Stomach (tissue), 9 donors: Measurements from ENCODE around the gene CASP9. TPM values are rescaled to one million over a fixed set of nuclear protein-coding genes. Genes with fewer than 3 reads are reported as not detected.

Source experiments
- DNase-seq, 2 donors: peaks; one replicate each; pipeline versions ENCODE4 v3.0.0 to v3.0.0-alpha.2; 2013 to 2019
- H3K27ac ChIP-seq, 5 donors: fragments of 200-600 bp in 4 of 5; sonication (generic) in 4 of 5; one replicate each; pipeline ENCODE4 v1.5.1; 2013 to 2019; ENCODE audit warnings: mild to moderate bottlenecking in 1 of 5, moderate library complexity in 1 of 5
- H3K27me3 ChIP-seq, 3 donors: fragments of 200-600 bp; sonication (generic); one replicate each; pipeline ENCODE4 v1.5.1; 2017 to 2019; ENCODE audit warnings: mixed run types in 1 of 3
- H3K36me3 ChIP-seq, 4 donors: fragments of 200-600 bp; sonication (generic); 1 replicate in 3 of 4; 2 replicates in 1 of 4; pipeline ENCODE4 v1.5.1; 2016 to 2019
- H3K4me1 ChIP-seq, 4 donors: fragments of 200-600 bp; sonication (generic); one replicate each; pipeline ENCODE4 v1.5.1; 2016 to 2019
- H3K4me3 ChIP-seq, 4 donors: fragments of 200-600 bp; sonication (generic) in 3 of 4; one replicate each; pipeline ENCODE4 v1.5.1; 2016 to 2019; ENCODE audit warnings: mild to moderate bottlenecking in 1 of 4
- H3K9me3 ChIP-seq, 4 donors: fragments of 200-600 bp; sonication (generic); one replicate each; pipeline ENCODE4 v1.5.1; 2016 to 2019
- CTCF ChIP-seq, 7 experiments: fragments of 450-650 bp in 4 of 7; fragments of 200-600 bp in 3 of 7; sonication (generic) in 3 of 7; IDR thresholded peaks; one replicate each; pipeline ENCODE4 v1.5.1; 2016 to 2019; ENCODE audit warnings: antibody characterized with exemption in 7 of 7, control low read depth in 2 of 7, mild to moderate bottlenecking in 1 of 7
- EP300 ChIP-seq: sonication (generic); formaldehyde crosslinking; IDR thresholded peaks from one replicate; pipeline ENCODE4 v1.6.1; 2017; ENCODE audit warnings: antibody characterized with exemption
- POLR2A ChIP-seq, 4 donors: fragments of 450-650 bp; IDR thresholded peaks; one replicate each; pipeline ENCODE4 v1.6.1; 2016; ENCODE audit warnings: antibody characterized with exemption in 4 of 4, control low read depth in 2 of 4, mild to moderate bottlenecking in 1 of 4, moderate library complexity in 1 of 4
- POLR2AphosphoS5 ChIP-seq, 3 donors: sonication (generic); formaldehyde crosslinking; IDR thresholded peaks; one replicate each; pipeline ENCODE4 v1.6.1; 2016; ENCODE audit warnings: antibody characterized with exemption in 3 of 3
- WGBS, 5 donors: extraction: QIAGEN DNeasy Blood & Tissue Kit in 3 of 5; methylation state at CpG; one replicate each; pipeline versions ENCODE4 v1.1.5 to v1.1.7; 2013 to 2018; 5-methylcytosine and 5-hydroxymethylcytosine counted together
- intact Hi-C: fragments of 100-400 bp; cut with DNase I; formaldehyde crosslinking; loops from one replicate; pipeline ENCODE4 v1.15.1; 2023; ENCODE audit warnings: low total_unique reads
- polyA plus RNA-seq, 3 donors: library from polyadenylated mRNA; stranded (reverse); fragments of 200-250 nt; gene quantifications; one replicate each; pipeline ENCODE4 v1.2.3, GENCODE V29; 2013
- total RNA-seq, 5 donors: library from RNA; depleted of rRNA; stranded (reverse); fragments of >200 nt; gene quantifications; one replicate each; pipeline versions ENCODE4 v1.1.0 to v1.2.3, GENCODE V29; 2014 to 2016
- donor health status: healthy with polysubstance abuse.
- donor health status: Bipolar disorder and iron deficiency.
- donor health status: healthy.

CASP9 gene
- total and polyA plus RNA-seq, 8 donors: 8.3 to 125 (median 16.3) TPM

GRCh38 chr1:15557008-15557407, 33.0 kb upstream of the CASP9 start:
- Histone ChIP-seq H3K9me3 (no peaks in the 10 kb centered on the region), H3K27me3 (no peaks in the 10 kb centered on the region), H3K36me3 (peaks cover 22 to 60% (median 47%) of the 10 kb centered on the region in 4 donors), H3K4me1 (no peaks in the 10 kb centered on the region), H3K4me3 (no peak overlapping the region), H3K27ac (no peak overlapping the region)
- DNase-seq: no peak
- intact Hi-C loops: no loop called here
- 86 to 91% (median 91%) methylated on average over 2 of the region's 2 CpGs for WGBS, 5 donors
- TF ChIP-seq EP300 (no peak), POLR2A (IDR thresholded peaks at IDR 0.05) (no peak), CTCF (IDR thresholded peaks at IDR 0.05) (no peak), POLR2AphosphoS5 (IDR thresholded peaks at IDR 0.05) (no peak)

DNA sequence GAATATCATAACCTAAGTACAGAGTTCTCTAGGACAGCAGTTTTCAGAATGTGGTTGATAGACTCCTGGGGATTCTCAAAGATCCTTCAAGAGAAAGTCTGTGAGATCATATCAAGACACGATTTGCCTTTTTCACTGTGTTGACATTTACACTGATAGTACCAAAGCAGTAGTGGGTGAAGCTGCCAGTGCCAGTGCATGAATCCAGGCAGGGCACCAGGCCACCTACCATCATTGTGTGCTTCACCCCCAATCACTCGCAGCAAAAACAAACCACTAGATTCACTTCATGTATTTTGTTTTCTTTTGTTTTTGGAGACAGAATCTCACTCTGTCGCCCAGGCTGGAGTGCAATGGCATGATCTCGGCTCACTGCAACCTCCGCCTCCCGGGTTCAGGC, 26.6 kb upstream of the CASP9 start:
- DNase-seq: no peak
- Histone ChIP-seq H3K9me3 (no peaks in the 10 kb centered on the region), H3K4me1 (no peaks in the 10 kb centered on the region), H3K27ac (no peak overlapping the region), H3K4me3 (no peak overlapping the region), H3K36me3 (peaks cover 26 to 79% (median 76%) of the 10 kb centered on the region in 4 donors), H3K27me3 (no peaks in the 10 kb centered on the region)
- TF ChIP-seq EP300 (no peak), CTCF (IDR thresholded peaks at IDR 0.05) (no peak), POLR2AphosphoS5 (IDR thresholded peaks at IDR 0.05) (no peak), POLR2A (IDR thresholded peaks at IDR 0.05) (no peak)
- WGBS, 5 donors: 78 to 85% (median 81%) methylated on average over 6 of the region's 6 CpGs
- intact Hi-C loops: no loop called here

DNA sequence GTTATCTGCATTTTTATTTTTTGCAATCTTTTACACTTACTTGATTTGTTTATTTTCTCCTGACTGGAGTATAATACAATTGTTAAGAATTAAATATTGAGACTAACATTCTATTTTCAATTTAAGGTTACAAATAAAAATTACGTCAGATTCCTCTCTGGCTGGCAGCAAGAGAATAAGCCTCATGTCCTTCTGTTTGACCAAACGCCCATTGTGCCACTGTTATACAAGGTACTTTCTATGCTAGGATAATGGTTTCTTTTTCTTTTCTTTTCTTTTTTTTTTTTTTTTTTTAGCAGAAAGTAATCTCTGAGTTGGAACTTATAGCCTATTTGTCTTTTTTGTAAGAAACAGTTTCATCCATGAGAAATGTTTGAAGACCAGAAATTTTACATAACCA, 22.6 kb upstream of the CASP9 start:
- no peak overlapping the region for H3K27ac ChIP-seq
- H3K4me3 ChIP-seq: no peak overlapping the region
- intact Hi-C loops: no loop called here
- no peak for DNase-seq
- peaks cover 51 to 99% (median 94%) of the 10 kb centered on the region in 4 donors for H3K36me3 ChIP-seq
- H3K27me3 ChIP-seq: no peaks in the 10 kb centered on the region
- TF ChIP-seq POLR2AphosphoS5 (IDR thresholded peaks at IDR 0.05) (no peak), EP300 (no peak), POLR2A (IDR thresholded peaks at IDR 0.05) (no peak), CTCF (IDR thresholded peaks at IDR 0.05) (no peak)
- H3K9me3 ChIP-seq: no peaks in the 10 kb centered on the region
- H3K4me1 ChIP-seq: no peaks in the 10 kb centered on the region
- 87 to 95% (median 89%) methylated on average over 2 of the region's 2 CpGs for WGBS, 5 donors

DNA sequence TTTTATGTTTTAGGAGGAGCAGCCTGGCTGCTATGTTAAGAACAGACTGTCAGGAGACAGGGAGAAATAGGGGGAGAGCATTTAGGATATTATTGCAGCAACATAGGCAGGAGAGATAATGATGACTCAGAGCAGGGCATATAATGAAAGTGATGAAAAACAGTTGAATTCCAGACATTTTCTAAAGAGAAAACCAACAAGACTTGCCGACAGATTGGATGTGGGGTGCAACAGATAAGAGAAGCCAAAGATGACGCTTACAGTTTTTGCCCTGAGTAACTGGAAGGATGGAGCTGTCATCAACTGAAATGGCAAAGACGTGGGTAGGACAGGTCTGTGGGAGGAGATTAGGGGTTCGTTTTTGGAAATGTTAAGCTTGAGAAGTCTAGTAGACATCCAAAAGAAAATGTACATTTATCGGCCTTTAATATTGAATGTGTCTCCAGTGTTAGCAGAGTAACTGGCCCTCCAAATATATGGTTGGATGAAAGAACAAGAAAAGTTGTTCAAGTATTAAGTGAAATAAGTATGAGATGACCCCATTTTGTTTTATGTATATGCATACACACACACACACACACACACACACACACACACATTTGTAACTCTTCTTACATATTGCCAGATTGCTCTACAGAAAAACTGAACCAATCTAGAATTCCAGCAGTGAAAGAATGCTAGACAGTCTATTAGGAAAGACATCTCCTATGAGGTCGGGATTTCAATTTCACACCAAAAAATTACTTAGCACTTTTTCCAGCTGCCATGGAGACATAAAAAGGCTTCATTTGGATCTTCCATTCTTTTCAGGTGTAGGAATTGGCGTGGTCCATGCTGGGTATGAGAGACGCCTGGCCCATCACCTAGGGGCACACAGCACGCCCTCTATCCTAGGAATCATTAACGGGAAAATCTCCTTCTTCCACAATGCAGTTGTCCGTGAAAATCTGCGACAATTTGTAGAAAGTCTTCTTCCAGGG, 19.9 kb upstream of the CASP9 start:
- DNase-seq: no peak
- intact Hi-C loops: no loop called here
- Histone ChIP-seq H3K4me1 (no peaks in the 10 kb centered on the region), H3K36me3 (peaks cover 70 to 100% (median 98%) of the 10 kb centered on the region in 4 donors), H3K9me3 (no peaks in the 10 kb centered on the region), H3K27me3 (no peaks in the 10 kb centered on the region), H3K27ac (no peak overlapping the region), H3K4me3 (no peak overlapping the region)
- WGBS, 5 donors: 91 to 95% (median 93%) methylated on average over 12 of the region's 12 CpGs
- TF ChIP-seq POLR2AphosphoS5 (IDR thresholded peaks at IDR 0.05) (no peak), CTCF (IDR thresholded peaks at IDR 0.05) (no peak), POLR2A (IDR thresholded peaks at IDR 0.05) (no peak), EP300 (no peak)
